Ammon's horn (tissue), 1 donor: ENCODE measurements around the gene PEAK1.

ENCODE experiments used
- DNase-seq: peaks from one replicate; pipeline ENCODE4 v3.0.0-alpha.2; 2016; ENCODE audit warnings: low spot score

Gene PEAK1, protein sequence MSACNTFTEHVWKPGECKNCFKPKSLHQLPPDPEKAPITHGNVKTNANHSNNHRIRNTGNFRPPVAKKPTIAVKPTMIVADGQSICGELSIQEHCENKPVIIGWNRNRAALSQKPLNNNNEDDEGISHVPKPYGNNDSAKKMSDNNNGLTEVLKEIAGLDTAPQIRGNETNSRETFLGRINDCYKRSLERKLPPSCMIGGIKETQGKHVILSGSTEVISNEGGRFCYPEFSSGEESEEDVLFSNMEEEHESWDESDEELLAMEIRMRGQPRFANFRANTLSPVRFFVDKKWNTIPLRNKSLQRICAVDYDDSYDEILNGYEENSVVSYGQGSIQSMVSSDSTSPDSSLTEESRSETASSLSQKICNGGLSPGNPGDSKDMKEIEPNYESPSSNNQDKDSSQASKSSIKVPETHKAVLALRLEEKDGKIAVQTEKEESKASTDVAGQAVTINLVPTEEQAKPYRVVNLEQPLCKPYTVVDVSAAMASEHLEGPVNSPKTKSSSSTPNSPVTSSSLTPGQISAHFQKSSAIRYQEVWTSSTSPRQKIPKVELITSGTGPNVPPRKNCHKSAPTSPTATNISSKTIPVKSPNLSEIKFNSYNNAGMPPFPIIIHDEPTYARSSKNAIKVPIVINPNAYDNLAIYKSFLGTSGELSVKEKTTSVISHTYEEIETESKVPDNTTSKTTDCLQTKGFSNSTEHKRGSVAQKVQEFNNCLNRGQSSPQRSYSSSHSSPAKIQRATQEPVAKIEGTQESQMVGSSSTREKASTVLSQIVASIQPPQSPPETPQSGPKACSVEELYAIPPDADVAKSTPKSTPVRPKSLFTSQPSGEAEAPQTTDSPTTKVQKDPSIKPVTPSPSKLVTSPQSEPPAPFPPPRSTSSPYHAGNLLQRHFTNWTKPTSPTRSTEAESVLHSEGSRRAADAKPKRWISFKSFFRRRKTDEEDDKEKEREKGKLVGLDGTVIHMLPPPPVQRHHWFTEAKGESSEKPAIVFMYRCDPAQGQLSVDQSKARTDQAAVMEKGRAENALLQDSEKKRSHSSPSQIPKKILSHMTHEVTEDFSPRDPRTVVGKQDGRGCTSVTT (N-terminal part only)

DNA sequence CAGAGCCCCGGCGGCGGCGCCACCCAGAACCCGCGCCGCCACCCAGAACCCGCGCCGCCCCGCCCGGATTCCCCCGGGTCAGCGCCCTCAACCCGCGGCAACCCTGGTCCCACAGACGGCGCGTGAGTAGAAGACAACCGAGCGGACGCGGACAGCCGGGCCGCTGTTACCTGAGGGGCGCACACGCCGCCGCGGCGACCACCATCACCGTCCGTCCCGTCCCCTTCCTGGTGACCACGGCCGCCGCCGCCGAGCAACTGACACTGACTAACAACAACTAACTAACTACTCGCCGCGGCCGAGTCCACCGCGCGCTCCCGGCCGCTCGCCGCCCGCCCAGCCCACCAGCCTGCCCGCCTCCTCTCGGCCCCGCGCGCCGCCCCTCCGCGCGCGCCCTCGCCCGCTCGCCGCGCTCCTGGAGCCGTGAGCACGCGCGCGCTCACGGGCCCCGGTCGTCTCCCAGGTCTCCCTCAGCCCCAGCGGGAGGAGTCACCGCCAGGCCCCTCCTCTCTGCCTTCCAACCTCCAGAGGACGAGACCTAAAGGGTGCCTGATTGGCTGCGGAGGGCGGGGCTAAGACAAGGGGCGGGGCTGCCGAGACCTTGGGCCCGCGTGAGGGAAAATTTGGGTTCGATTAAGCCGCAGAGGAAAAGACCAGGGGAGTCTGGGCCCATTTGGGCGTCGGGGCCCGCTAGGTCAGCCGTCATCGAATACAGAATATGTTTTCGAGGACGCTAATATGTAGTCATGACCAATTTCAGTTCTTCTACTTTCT lies at the start of gene PEAK1:
Gene PEAK1 (minus strand): TSS at position 269 of the 774 bp plus-strand sequence. CDS start 238,178 bp downstream, outside the sequence.
- DNase-seq: peak; percentile 99

DNA sequence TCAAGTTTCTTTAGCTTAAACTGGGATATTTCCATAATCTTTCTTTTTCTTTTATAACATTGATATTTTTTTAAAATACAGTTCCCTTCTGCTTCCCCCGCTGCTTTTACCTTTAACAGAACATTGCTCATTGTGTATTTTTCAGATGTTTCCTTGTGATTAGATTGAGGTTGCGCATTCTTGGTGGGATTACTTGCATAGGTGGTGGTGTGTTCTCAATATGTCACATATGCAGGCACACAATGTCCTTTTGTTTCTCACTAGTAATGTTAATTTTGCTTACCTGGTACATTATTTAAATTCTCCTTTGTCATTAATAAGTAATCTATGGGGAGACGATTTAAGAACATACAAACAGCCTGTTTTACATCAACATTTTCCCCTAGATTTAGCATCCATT lies 49.0 kb upstream of the PEAK1 start:
- no peak for DNase-seq

DNA sequence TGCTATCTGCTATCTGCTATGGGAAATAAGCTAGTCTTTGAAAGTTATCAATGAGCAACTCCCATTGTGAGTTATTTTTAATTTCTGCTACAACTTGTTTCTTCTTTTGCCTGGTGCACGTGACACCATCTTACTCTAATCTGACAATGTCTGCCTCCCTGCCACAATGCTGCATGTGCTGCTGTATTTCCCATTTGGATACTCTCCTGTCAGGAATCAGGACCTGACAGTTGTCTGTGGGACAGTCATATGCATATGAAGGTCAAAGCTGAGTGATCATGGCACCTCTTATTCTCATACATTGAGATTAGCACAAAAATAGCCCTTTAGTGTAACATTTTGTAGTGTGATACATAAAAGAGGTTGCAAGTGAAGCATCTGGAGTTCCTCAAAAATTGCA lies 46.6 kb upstream of the PEAK1 start:
- DNase-seq: no peak

DNA sequence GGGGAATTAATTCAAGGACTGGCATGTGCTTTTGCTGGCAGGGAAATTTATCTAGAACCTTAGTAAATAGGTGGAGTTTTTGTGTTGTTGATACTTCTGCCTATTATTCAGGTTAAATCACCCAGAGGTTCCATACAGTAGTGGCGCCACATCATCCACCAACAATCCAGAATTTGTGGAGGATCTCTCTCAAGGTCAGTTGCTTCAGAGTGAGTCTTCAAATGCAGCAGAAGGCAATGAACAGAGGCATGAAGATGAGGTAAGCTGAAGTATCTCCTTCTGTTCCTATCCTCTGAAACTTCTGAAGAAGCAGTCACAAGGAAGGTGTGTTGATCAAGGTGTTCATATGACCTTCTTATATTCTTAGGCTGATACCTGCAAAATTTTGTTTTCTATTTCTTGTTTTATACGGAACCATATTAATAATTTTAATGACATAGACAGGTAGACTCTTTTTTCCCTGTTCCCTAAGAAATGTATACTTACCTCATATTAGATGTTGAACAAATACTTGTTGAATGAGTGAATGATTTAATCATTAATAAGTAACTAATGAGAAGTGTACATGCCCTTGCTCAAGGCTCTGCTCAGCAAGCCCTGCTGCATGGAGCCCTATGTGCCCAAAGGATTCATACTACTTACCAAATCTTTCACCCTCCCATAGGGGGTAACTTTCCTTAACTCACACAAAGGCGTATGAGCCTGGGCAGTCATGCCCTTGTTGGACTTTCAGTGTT lies 44.4 kb upstream of the PEAK1 start:
- no peak for DNase-seq

DNA sequence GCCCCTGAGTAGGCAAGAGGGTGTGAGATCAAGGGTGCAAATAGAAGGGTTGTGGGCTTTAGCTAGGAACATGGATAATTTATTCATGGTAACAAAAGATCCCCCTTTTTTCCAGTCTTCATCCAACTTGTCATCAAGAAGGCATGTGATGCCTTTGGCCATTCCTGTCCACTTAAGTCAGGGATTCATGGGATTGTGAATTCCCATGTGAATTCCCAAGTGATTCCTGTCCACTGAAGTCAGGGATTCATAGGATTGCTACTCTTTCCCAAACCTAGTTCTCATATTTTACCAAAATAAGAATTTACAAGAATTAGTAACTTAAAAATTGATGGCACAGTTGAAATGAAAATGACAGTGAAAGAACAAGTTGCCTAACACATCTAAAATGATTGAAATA lies 41.6 kb upstream of the PEAK1 start:
- no peak for DNase-seq

DNA sequence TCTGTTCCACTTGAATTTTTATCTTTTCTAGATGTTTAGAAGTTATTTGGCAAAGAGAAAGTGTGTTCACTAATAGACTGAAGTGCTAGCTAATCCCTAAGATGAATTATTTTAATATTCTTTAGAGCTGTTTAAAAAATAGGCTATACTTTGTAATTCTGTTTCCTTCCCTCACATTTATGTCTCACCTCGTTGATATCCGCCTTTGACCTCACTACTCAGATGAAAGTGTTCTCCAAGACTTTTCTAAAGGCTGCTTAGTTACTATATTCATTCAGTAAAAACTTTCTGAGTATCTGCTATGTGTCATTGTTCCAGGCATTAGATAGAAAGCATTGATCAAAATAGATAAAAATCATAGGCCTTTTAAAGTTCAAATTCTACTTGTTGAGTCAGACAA lies 39.1 kb upstream of the PEAK1 start:
- no peak for DNase-seq

DNA sequence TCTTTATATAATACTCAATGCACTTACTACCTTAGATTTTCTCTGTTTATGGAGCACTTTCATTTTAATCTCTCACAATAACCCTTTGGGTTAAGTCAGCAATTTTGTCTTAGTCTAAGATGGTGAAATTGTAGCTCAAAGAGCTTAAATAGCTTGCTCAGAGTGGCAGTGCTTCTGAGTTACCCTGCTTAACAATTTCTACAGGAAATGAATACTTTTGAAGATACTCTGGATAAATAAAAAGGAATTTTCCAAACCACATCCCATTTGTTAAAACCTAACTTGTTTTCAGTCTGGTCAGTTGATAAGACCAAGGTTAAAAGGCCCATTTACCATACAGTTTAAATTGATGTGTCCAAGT lies 38.0 kb upstream of the PEAK1 start:
- DNase-seq: no peak

DNA sequence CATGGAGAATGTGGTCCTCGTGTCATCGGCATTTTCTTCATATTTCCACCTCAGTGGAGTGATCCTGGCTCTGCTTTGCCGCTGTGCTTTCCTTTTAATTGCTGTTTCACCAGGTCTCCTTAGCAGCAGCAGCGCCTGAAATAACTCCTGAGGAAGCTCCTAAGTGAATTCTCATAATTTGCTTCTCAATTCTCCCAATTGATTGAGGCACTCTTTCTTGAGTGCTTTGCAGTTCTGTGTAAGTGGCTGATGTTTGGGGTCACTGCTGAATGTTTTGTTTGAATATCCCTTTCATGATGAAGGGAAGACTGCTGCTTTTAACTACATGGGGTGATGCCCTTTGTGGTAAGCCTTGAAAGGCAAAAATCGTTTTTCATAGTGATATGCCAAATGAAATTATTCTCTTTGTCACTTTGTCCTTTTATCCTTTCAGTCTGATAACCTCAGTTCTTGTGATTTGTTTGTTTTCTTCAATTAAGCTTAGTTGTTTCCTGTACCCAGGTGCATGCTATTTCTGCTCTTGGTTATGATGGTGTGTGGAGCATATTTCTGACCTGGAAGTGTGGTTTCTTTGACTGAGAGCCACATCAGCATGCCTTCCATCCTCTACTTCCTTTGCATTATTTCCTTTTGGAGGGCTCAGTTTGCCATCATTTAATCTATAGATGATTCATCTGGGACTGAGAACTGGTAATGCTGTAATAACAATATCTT lies 37.4 kb upstream of the PEAK1 start:
- no peak for DNase-seq

DNA sequence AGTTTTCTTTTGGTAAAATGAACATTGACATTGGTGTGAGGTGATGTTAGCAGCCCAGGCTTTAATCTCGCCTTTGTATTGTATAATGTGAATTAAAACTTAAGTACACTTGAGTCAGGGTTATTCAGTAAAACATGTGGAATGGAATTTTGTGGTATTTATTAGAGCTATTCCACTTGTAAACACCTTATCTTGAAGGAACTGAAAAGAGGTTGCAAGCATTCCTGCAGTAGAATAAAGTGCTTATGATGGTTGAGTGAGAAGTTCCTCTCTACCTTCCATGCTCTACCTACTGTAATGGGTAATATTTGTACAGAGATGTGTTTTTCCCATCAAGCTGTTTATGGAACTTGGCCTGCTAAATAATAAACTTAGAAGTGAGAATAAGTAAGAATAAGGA lies 36.8 kb upstream of the PEAK1 start:
- DNase-seq: no peak

DNA sequence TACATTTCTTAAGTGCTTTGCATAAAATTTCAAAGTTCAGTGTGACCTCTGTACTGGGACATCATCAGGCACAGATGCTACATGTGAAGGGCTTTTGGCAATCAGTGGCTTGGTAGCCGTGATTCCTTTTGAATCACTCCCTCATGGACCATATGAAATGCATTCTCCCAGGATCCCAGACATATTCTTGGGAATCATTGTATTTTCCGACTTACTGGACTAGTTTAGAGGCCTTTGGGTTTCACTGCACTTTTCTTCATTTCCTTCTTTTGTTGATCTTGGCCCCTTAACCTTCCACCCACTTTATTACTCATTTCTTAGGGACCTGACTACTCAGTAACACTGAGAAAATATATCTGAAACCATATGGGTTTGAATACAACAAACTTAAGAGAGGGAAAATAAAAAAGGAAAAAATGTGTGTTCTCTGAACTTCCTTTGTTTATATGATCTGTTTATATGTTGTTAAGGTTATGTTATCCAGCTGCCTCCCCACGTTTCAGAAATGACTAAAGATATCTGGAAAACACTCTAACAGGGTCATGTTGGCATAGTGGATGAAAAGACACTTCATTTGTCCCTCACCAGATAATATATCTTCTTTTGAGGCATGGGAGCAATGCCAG lies 35.9 kb upstream of the PEAK1 start:
- no peak for DNase-seq

DNA sequence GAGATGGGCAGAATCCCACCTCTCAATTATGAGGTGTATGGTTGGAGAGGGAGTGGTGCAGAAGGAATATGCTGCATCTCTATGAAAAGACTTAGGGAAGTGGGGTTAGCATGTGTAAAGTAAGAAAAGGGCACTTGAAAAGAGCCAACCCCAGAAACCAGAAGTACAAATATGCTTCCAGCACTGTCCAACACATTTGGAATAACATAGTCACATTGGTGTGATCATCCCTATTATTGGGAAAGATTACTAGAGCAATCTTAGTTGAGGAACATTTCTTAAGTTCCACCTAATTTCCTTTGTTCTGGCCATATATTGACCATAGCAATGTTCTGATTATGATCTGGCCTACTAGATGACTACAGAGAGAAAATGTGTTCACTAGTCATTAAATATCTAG lies 35.0 kb upstream of the PEAK1 start:
- DNase-seq: no peak

DNA sequence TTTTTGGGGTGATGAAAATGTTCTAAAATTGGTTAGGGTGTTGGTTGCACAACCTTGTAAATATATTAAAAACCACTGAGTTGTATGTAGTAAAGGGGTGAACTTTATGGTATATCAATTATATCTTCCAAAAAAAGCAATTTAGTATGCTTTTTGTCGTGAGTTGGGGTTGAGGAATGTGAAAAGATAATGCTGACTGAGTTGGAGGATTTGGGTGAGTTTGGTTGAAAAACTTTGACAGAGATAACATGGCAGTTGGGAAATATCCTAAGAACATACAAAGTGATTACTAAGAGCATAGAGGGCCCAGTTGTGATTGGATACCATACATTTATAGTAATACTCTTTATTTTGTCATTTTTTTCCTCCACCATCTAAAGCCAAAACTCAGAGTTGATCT lies 34.4 kb upstream of the PEAK1 start:
- DNase-seq: no peak

DNA sequence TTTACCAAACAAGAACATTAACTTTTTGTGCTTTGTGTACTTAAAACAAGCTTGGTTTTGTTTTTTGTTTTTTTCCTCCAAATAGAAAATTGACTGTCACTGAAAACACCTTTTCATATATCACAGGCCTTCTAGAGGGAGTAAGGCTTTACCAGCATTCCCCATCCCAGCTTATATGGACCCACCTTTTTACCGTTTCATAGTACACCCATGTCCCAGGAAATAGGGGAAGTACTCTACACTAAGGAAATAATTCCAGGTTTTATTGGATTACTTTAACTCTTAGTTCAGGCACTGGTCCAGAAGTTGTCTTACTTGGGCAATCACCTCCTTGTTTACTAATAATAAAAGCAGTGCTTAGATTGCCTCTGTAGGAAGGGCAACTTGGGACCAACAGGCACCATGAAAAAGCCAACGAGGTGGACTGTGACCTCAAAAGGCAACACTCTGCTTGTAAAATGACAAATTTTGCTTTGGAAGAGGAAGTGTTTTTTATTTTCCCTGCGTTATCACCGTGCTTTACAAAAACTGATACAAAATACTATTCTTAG lies 27.0 kb upstream of the PEAK1 start:
- no peak for DNase-seq

DNA sequence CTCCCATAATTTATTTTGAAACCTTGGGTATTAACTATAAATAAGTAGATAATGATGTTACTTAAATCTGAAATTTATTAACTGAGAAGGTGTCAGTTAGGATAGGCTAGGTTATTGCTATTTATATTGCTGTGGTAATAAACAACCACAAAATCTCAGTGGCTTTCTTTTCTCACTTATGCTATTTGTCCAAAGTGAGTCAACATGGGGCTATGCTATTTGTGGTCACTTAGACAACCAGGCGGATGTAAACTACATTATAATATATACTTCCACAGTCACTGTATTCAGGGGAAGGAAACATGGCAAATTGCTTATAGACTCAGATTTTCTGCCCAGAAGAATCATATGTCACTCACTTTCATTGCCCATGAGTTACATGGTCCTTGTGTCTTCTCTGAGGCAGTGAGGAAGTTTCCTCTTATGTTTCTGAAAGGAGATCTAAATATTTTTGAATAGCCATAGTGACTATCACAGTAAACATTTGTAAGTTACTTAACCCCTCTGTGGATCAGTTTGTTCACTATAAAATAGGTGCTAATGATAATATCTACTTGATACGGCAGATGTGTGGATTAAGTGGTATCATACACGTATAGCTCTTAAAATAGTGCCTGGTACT lies 20.6 kb upstream of the PEAK1 start:
- no peak for DNase-seq

DNA sequence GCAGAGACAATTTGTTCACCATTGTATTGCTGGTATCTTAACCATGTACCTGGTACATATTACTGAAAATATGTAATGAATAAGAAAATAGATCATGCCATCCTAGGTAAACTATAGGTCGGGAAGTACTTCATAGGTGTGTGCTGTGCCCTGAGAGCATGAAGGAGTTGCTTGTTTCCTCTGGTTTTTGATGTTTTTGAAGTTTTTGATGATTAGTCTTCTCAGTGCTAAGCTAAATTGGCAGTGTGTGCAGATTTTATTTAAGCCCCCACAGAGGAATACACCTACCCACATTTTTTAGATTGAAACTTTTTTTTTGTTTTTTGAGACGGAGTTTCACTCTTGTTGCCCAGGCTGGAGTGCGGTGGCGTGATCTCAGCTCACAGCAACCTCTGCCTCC lies 17.4 kb upstream of the PEAK1 start:
- no peak for DNase-seq

DNA sequence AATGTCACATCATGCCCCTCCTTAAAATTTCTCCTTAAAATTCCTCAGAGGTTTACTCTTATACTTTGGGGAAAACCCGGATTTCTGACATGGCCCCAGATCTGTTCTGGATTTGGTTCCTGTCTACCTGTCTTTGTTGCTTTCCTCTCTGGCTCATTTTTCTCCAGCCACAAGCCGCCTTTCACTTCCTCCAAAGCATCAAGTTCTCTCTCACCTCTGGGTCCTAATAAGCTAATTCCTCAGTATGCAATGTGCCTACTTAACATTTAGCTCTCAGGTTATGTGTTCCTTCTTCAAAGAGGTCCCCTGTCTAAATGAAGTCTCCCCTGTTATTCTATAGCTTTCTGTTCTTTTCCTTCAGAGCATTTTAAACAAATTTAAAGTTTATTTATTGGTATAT lies 16.9 kb upstream of the PEAK1 start:
- DNase-seq: no peak

DNA sequence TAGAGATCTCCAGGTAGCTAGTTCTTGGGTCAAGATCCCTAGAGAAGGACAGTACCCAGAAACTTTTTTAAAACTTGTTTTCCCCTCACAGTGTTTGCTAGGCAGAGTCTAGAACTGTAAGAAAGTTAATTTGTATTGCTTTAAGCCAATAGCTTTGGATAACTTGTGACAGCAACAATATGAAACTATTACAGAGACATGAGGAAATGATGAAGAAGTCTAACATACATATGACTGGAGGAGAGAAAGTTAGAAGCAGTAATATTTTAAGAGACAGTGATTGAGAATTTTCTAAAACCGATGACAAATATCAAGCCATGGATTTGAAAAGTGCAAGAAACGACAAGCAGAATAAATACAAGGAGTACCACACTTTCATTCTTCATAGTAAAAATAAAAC lies 10.7 kb upstream of the PEAK1 start:
- DNase-seq: no peak

DNA sequence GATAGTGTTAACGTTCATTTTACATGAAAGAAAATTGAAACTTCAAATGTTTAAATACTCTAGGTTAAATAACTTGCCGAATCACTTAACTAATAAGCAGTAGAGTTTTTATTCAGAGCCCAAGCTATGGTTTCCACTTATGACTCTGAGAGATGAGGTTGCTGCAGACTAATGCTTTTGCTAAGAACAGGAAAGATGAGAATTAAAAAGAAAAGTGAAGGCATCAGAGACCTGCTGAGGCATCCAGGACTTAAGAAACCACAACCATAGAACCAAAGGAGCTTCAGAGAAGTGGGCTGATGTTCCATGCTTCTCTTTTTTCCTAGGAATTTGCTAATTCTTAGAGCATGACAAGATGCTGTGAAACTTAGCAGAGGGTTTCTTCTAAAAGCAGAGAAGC lies 10.3 kb upstream of the PEAK1 start:
- DNase-seq: no peak

DNA sequence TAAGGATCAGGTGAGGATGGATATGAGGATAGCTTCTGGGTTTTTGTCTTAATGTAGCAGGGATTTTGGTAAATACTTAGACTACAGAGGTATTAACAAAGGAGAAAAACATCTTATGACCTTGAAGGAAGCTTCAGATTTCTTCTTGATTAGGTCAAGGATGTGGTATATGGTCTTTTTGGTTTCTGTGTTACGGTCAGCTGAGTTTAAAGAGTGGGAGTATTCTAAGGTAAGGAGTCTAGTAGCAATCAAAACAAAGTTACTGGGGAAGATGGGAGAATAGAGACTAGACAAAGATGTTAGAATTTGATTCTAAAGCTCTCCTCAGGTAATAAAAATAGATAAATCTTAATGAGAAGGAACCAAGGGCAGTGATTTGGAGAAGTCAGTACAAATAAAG lies 7.0 kb upstream of the PEAK1 start:
- no peak for DNase-seq

DNA sequence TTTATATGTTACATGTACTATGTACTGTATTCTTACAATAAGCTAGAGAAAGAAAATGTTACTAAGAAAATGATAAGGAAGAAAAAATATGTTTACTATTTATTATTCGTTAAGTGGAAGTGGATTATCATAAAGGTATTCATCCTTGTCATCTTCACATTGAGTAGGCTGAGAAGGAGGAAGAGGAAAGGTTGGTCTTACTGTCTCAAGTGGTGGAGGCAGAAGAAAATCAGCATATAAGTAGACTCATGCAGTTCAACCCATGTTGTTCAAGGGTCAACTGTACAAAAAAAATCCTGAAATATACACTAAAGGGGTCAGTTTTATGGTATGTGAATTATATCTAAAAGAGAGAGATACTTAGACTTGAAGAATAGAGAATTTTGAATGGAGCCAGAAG lies 6.5 kb upstream of the PEAK1 start:
- DNase-seq: no peak
